ENCODE results near the gene E2F1. TPM values are rescaled to one million over a fixed set of nuclear protein-coding genes. Genes with fewer than 3 reads are reported as not detected.
"Not testable (repeated sequence)": the region's sequence is repeated elsewhere in the genome, so short reads cannot be mapped to it uniquely, and the experiment has no call there.

Gene E2F1
- total RNA-seq, 4 donors from 2014 or later, result 1.8 to 5.0 (median 2.9) TPM

- intact Hi-C loops (cut with DNase I), result no loop called here
- Histone ChIP-seq H3K27me3 (no peaks in the 10 kb centered on the region), H3K4me3 (no peak overlapping the region), H3K36me3 (peaks cover 18 to 35% (median 23%) of the 10 kb centered on the region in 4 donors), H3K9me3 (no peaks in the 10 kb centered on the region), H3K4me1 (peaks cover 13 to 30% (median 27%) of the 10 kb centered on the region in 4 donors), H3K27ac (replicated peaks in 1 of 4) (peak overlapping the region in 3 of 4 donors; percentile 3 to 49 (median 5))
- TF ChIP-seq POLR2AphosphoS5 (IDR thresholded peaks at IDR 0.05) (no peak), CTCF (IDR thresholded peaks at IDR 0.05) (no peak), EP300 (IDR thresholded peaks at IDR 0.05) (no peak), POLR2A (IDR thresholded peaks at IDR 0.05; ENCODE audit: low read depth) (no peak)
- no peak for DNase-seq (ENCODE audit: extremely low spot score)
- 72% methylated on average over 11 of the region's 11 CpGs for WGBS
These were observed 38.4 kb downstream of the E2F1 start for GRCh38 chr20:33647603-33648395.

GRCh38 chr20:33646959-33647602 is 39.1 kb downstream of the E2F1 start:
- 84% methylated on average over 14 of the region's 14 CpGs for WGBS
- intact Hi-C loops (cut with DNase I), result not testable (repeated sequence)

GRCh38 chr20:33646191-33646590 is 40.0 kb downstream of the E2F1 start:
- H3K4me3 ChIP-seq, result no peak overlapping the region
- TF ChIP-seq POLR2A (IDR thresholded peaks at IDR 0.05; ENCODE audit: low read depth) (no peak), EP300 (IDR thresholded peaks at IDR 0.05) (no peak), POLR2AphosphoS5 (IDR thresholded peaks at IDR 0.05) (no peak), CTCF (IDR thresholded peaks at IDR 0.05) (no peak)
- intact Hi-C loops (cut with DNase I), result no loop called here
- DNase-seq (ENCODE audit: extremely low spot score), result no peak
- H3K4me1 ChIP-seq, result peaks cover 13 to 28% (median 25%) of the 10 kb centered on the region in 4 donors
- 96% methylated on average over 5 of the region's 5 CpGs for WGBS
- H3K36me3 ChIP-seq, result peaks cover 22 to 51% (median 32%) of the 10 kb centered on the region in 4 donors
- H3K27ac ChIP-seq (replicated peaks in 1 of 4), result no peak overlapping the region
- H3K27me3 ChIP-seq, result no peaks in the 10 kb centered on the region
- H3K9me3 ChIP-seq, result no peaks in the 10 kb centered on the region

More at GRCh38 chr20:33646959-33647602, 39.1 kb downstream of the E2F1 start:
- H3K4me3 ChIP-seq; H3K27me3 ChIP-seq; H3K9me3 ChIP-seq; DNase-seq (ENCODE audit: extremely low spot score): not testable (repeated sequence)
- peak overlapping the region in 3 of 4 donors; percentile 3 to 49 (median 5) for H3K27ac ChIP-seq (replicated peaks in 1 of 4)
- peaks cover 18 to 42% (median 26%) of the 10 kb centered on the region in 4 donors for H3K36me3 ChIP-seq
- peaks cover 13 to 28% (median 25%) of the 10 kb centered on the region in 4 donors for H3K4me1 ChIP-seq

GRCh38 chr20:33645396-33645795 is 40.8 kb downstream of the E2F1 start:
- Histone ChIP-seq H3K9me3 (no peaks in the 10 kb centered on the region), H3K4me1 (peaks cover 13 to 28% (median 25%) of the 10 kb centered on the region in 4 donors), H3K27me3 (no peaks in the 10 kb centered on the region), H3K36me3 (peaks cover 30 to 59% (median 40%) of the 10 kb centered on the region in 4 donors), H3K27ac (replicated peaks in 1 of 4) (no peak overlapping the region), H3K4me3 (no peak overlapping the region)
- WGBS, result 88% methylated on average over 2 of the region's 2 CpGs
- no peak for DNase-seq (ENCODE audit: extremely low spot score)
- TF ChIP-seq EP300 (IDR thresholded peaks at IDR 0.05) (no peak), CTCF (IDR thresholded peaks at IDR 0.05) (no peak), POLR2AphosphoS5 (IDR thresholded peaks at IDR 0.05) (no peak), POLR2A (IDR thresholded peaks at IDR 0.05; ENCODE audit: low read depth) (no peak)
- intact Hi-C loops (cut with DNase I), result no loop called here

GRCh38 chr20:33645072-33645358 is 41.2 kb downstream of the E2F1 start:
- no peak overlapping the region for H3K4me3 ChIP-seq
- WGBS, result 67% methylated on average over 4 of the region's 4 CpGs
- peaks cover 33 to 63% (median 43%) of the 10 kb centered on the region in 4 donors for H3K36me3 ChIP-seq
- no peak for DNase-seq (ENCODE audit: extremely low spot score)
- peaks cover 13 to 28% (median 25%) of the 10 kb centered on the region in 4 donors for H3K4me1 ChIP-seq
- intact Hi-C loops (cut with DNase I), result no loop called here
- no peak for TF ChIP-seq POLR2A (IDR thresholded peaks at IDR 0.05; ENCODE audit: low read depth)
- no peak for TF ChIP-seq CTCF (IDR thresholded peaks at IDR 0.05)
- no peak for TF ChIP-seq EP300 (IDR thresholded peaks at IDR 0.05)
- no peak for TF ChIP-seq POLR2AphosphoS5 (IDR thresholded peaks at IDR 0.05)
- no peaks in the 10 kb centered on the region for H3K27me3 ChIP-seq
- no peaks in the 10 kb centered on the region for H3K9me3 ChIP-seq
- H3K27ac ChIP-seq (replicated peaks in 1 of 4), result no peak overlapping the region

Measured in esophagus muscularis mucosa (tissue), 4 donors.